Measurements from ENCODE around the gene NRSN1. TPM values are rescaled to one million over a fixed set of nuclear protein-coding genes. Genes with fewer than 3 reads are reported as not detected.
A peak's percentile ranks its signal among the peaks of the same experiment; 100 is the strongest.
"Not testable (repeated sequence)": the region's sequence is repeated elsewhere in the genome, so short reads cannot be mapped to it uniquely, and the experiment has no call there.

NRSN1 gene
- total RNA-seq, 1 donor from 2014 or later, result not detected

- Mint-ChIP-seq H3K9me3 (ENCODE audit: unreplicated experiment) (no peaks in the 10 kb centered on the region), H3K36me3 (ENCODE audit: low read depth, unreplicated experiment) (no peaks in the 10 kb centered on the region), H3K27ac (ENCODE audit: unreplicated experiment) (no peak overlapping the region), H3K4me3 (ENCODE audit: unreplicated experiment) (no peak overlapping the region), H3K27me3 (ENCODE audit: unreplicated experiment) (no peaks in the 10 kb centered on the region), H3K4me1 (ENCODE audit: unreplicated experiment) (peaks cover 1% of the 10 kb centered on the region)
- no peak for TF ChIP-seq CTCF (IDR thresholded peaks at IDR 0.05; ENCODE audit: unreplicated experiment)
- DNase-seq (ENCODE audit: low spot score), result no peak
Observed at GRCh38 chr6:24131751-24132150, 5.7 kb downstream of the NRSN1 start.

DNA sequence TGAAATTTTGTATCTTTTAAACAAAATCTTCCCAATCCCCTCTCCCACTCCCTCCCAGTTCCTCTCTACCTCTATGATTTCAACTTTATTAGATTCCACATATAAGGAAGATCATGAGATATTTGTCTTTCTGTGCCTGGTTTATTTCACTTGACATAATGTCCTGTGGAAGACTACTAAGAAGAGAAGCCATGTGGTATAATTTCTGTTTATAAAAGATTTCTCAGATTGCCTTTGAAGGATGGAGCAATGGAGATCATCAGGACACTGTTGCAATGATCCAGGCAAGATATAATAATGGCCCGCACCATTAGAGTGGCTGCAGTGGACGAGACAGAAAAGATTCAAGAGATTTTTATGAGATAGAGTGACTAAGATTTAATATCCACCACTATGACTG is 13.1 kb downstream of the NRSN1 start:
- Mint-ChIP-seq H3K4me3 (ENCODE audit: unreplicated experiment) (no peak overlapping the region), H3K27ac (ENCODE audit: unreplicated experiment) (no peak overlapping the region), H3K4me1 (ENCODE audit: unreplicated experiment) (peaks cover 19% of the 10 kb centered on the region), H3K9me3 (ENCODE audit: unreplicated experiment) (no peaks in the 10 kb centered on the region), H3K27me3 (ENCODE audit: unreplicated experiment) (no peaks in the 10 kb centered on the region), H3K36me3 (ENCODE audit: low read depth, unreplicated experiment) (no peaks in the 10 kb centered on the region)
- no peak for TF ChIP-seq CTCF (IDR thresholded peaks at IDR 0.05; ENCODE audit: unreplicated experiment)
- no peak for DNase-seq (ENCODE audit: low spot score)

DNA sequence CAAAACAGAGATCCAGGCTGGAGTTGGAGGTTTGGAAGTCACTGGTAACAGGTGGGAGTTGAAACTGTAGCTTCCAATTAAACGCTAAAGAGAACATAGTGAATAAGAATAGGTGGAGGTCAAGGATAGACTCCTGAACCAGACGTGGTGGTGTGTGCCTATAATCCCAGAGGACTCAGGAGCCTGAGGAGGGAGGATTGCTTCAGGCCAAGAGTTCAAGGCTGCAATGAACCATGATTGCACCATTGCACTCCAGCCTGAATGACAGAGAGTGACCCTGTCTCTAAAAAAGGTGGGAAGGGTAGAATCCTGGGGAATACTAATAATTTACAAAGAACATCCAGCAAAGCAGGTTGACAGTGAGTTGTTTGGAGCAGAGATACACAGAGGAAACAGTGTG is 13.6 kb downstream of the NRSN1 start:
- H3K9me3 Mint-ChIP-seq (ENCODE audit: unreplicated experiment), result no peaks in the 10 kb centered on the region
- H3K27me3 Mint-ChIP-seq (ENCODE audit: unreplicated experiment), result no peaks in the 10 kb centered on the region
- H3K27ac Mint-ChIP-seq (ENCODE audit: unreplicated experiment), result peak overlapping the region; percentile 5

GRCh38 chr6:24140591-24140990 is 14.6 kb downstream of the NRSN1 start:
- Mint-ChIP-seq H3K27ac (ENCODE audit: unreplicated experiment) (peak overlapping the region; percentile 5), H3K4me1 (ENCODE audit: unreplicated experiment) (peaks cover 19% of the 10 kb centered on the region), H3K4me3 (ENCODE audit: unreplicated experiment) (no peak overlapping the region), H3K36me3 (ENCODE audit: low read depth, unreplicated experiment) (no peaks in the 10 kb centered on the region), H3K9me3 (ENCODE audit: unreplicated experiment) (no peaks in the 10 kb centered on the region), H3K27me3 (ENCODE audit: unreplicated experiment) (no peaks in the 10 kb centered on the region)
- DNase-seq (ENCODE audit: low spot score), result no peak
- TF ChIP-seq CTCF (IDR thresholded peaks at IDR 0.05; ENCODE audit: unreplicated experiment), result no peak

More for the DNA sequence above, 13.6 kb downstream of the NRSN1 start:
- H3K4me1 Mint-ChIP-seq (ENCODE audit: unreplicated experiment), result peaks cover 19% of the 10 kb centered on the region
- no peak for DNase-seq (ENCODE audit: low spot score)
- H3K36me3 Mint-ChIP-seq (ENCODE audit: low read depth, unreplicated experiment), result no peaks in the 10 kb centered on the region
- TF ChIP-seq CTCF (IDR thresholded peaks at IDR 0.05; ENCODE audit: unreplicated experiment), result no peak
- no peak overlapping the region for H3K4me3 Mint-ChIP-seq (ENCODE audit: unreplicated experiment)

- H3K4me3 Mint-ChIP-seq (ENCODE audit: unreplicated experiment), result not testable (repeated sequence)
Observed at GRCh38 chr6:24142733-24143132, 16.7 kb downstream of the NRSN1 start.

More at GRCh38 chr6:24142733-24143132, 16.7 kb downstream of the NRSN1 start:
- not testable (repeated sequence) for H3K27me3 Mint-ChIP-seq (ENCODE audit: unreplicated experiment); H3K9me3 Mint-ChIP-seq (ENCODE audit: unreplicated experiment); H3K27ac Mint-ChIP-seq (ENCODE audit: unreplicated experiment); DNase-seq (ENCODE audit: low spot score); H3K36me3 Mint-ChIP-seq (ENCODE audit: low read depth, unreplicated experiment)
- peaks cover 19% of the 10 kb centered on the region for H3K4me1 Mint-ChIP-seq (ENCODE audit: unreplicated experiment)

All from endothelial cell (in vitro differentiated cells).